ENCODE data around the gene FPR2. TPM values are rescaled to one million over a fixed set of nuclear protein-coding genes. Genes with fewer than 3 reads are reported as not detected.

FPR2 gene
- total and polyA plus RNA-seq, 2 experiments from 2014 or later: not detected

DNA sequence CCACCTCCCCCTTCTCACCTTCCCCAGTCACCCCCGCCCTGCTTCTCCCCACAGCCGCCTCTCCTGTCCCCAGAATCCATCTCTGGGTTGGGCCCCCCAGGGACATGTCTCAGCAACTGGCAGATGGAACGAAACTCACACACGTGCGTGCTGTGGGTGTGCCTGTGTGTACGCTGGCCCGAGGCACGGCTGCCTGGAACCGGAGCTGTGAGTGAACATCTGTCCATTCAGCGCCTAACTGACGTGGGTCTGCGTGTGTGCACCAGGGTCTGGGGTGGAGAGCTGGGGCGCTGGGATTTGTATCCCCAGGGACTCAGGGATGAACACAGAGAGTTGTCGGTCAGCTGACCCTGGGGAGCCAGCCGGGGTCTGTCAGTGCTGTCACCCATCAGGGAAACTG is 36.4 kb upstream of the FPR2 start:
- Histone ChIP-seq H3K4me3 (no peak overlapping the region), H4K20me1 (replicated peaks; ENCODE audit: insufficient read depth) (no peaks in the 10 kb centered on the region), H3K79me2 (replicated peaks; ENCODE audit: insufficient read depth) (no peaks in the 10 kb centered on the region), H3K9me2 (ENCODE audit: insufficient read depth) (no peaks in the 10 kb centered on the region), H3K27ac (ENCODE audit: low read depth) (no peak overlapping the region), H2AFZ (no peak overlapping the region), H3K36me3 (ENCODE audit: insufficient read depth) (no peaks in the 10 kb centered on the region), H3K27me3 (ENCODE audit: insufficient read depth) (peaks cover 23% of the 10 kb centered on the region), H3K4me2 (no peak overlapping the region), H3K4me1 (ENCODE audit: insufficient read depth) (peaks cover 12% of the 10 kb centered on the region; the same call in 1 of the 2 replicates), H3F3A (replicated peaks; ENCODE audit: low read depth) (no peaks in the 10 kb centered on the region)
- H3K4me3 Mint-ChIP-seq: no peak overlapping the region; the same call in 2 of the 3 replicates
- peaks cover 28% of the 10 kb centered on the region for H3K4me1 Mint-ChIP-seq
- ATAC-seq (no peak), DNase-seq (ENCODE audit: low spot score) (no peak)
- H3K27me3 Mint-ChIP-seq (ENCODE audit: insufficient read depth, low read depth, poor library complexity): peaks cover 21% of the 10 kb centered on the region
- no peak for TF ChIP-seq JUNB (IDR thresholded peaks at IDR 0.05; ENCODE audit: unreplicated experiment)
- no peak for TF ChIP-seq NANOG (IDR thresholded peaks at IDR 0.05; ENCODE audit: borderline replicate concordance)
- TF ChIP-seq, protein P1, sequence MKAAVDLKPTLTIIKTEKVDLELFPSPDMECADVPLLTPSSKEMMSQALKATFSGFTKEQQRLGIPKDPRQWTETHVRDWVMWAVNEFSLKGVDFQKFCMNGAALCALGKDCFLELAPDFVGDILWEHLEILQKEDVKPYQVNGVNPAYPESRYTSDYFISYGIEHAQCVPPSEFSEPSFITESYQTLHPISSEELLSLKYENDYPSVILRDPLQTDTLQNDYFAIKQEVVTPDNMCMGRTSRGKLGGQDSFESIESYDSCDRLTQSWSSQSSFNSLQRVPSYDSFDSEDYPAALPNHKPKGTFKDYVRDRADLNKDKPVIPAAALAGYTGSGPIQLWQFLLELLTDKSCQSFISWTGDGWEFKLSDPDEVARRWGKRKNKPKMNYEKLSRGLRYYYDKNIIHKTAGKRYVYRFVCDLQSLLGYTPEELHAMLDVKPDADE (IDR thresholded peaks at IDR 0.05): no peak
- no peak overlapping the region for H3K27ac Mint-ChIP-seq
- H3K36me3 Mint-ChIP-seq (ENCODE audit: low read depth): no peaks in the 10 kb centered on the region; the same call in 2 of the 3 replicates
- H3K9me3 Mint-ChIP-seq: peaks cover 10% of the 10 kb centered on the region; the same call in 2 of the 3 replicates

DNA sequence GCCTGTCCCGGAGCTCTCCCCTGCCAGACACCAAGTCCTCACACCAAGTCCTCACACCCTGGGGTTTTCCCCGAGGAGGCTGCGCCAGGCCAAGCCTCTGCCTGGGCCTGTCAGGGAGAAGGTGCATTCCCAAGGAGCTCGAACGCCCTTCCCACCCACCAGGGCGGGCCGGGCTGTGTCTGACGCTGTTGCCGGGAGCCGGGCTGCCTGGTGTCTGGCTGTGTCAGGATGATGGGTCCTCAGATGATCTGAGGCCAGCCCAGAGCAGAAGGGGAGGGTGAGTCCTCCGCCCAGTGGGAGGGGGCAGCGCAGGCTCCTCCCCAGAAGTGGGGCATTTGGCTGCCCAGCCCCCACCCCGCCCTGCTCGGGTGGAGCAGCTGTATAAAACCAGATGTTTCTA is 34.9 kb upstream of the FPR2 start:
- H3K36me3 ChIP-seq (ENCODE audit: insufficient read depth): no peaks in the 10 kb centered on the region
- H3K4me1 Mint-ChIP-seq: peaks cover 28% of the 10 kb centered on the region
- no peaks in the 10 kb centered on the region for H3F3A ChIP-seq (replicated peaks; ENCODE audit: low read depth)
- H3K4me2 ChIP-seq: no peak overlapping the region; the same call in 1 of the 2 replicates
- H2AFZ ChIP-seq: no peak overlapping the region
- H3K27me3 Mint-ChIP-seq (ENCODE audit: insufficient read depth, low read depth, poor library complexity): peaks cover 19% of the 10 kb centered on the region
- H3K4me3 ChIP-seq: no peak overlapping the region
- H3K4me3 Mint-ChIP-seq: no peak overlapping the region
- H3K4me1 ChIP-seq (ENCODE audit: insufficient read depth): peaks cover 12% of the 10 kb centered on the region; the same call in 1 of the 2 replicates
- DNase-seq (ENCODE audit: low spot score): peak; percentile 40
- no peaks in the 10 kb centered on the region for H4K20me1 ChIP-seq (replicated peaks; ENCODE audit: insufficient read depth)
- peaks cover 23% of the 10 kb centered on the region for H3K9me3 Mint-ChIP-seq
- no peak overlapping the region for H3K27ac Mint-ChIP-seq
- H3K79me2 ChIP-seq (replicated peaks; ENCODE audit: insufficient read depth): no peaks in the 10 kb centered on the region
- ATAC-seq: peak; percentile 77
- H3K27ac ChIP-seq (ENCODE audit: low read depth): no peak overlapping the region
- peaks cover 8% of the 10 kb centered on the region; the same call in 1 of the 2 replicates for H3K27me3 ChIP-seq (ENCODE audit: insufficient read depth)
- peaks cover 7% of the 10 kb centered on the region for H3K36me3 Mint-ChIP-seq (ENCODE audit: low read depth)
- no peaks in the 10 kb centered on the region for H3K9me2 ChIP-seq (ENCODE audit: insufficient read depth)
- TF ChIP-seq EZH2phosphoT487 (IDR thresholded peaks at IDR 0.05; ENCODE audit: unreplicated experiment): no peak
- no peak for TF ChIP-seq ZNF331 (CRISPR knock-in tag; IDR thresholded peaks at IDR 0.05; ENCODE audit: low read depth)
- TF ChIP-seq ZNF114 (CRISPR knock-in tag; IDR thresholded peaks at IDR 0.05): no peak
- TF ChIP-seq, protein P2, sequence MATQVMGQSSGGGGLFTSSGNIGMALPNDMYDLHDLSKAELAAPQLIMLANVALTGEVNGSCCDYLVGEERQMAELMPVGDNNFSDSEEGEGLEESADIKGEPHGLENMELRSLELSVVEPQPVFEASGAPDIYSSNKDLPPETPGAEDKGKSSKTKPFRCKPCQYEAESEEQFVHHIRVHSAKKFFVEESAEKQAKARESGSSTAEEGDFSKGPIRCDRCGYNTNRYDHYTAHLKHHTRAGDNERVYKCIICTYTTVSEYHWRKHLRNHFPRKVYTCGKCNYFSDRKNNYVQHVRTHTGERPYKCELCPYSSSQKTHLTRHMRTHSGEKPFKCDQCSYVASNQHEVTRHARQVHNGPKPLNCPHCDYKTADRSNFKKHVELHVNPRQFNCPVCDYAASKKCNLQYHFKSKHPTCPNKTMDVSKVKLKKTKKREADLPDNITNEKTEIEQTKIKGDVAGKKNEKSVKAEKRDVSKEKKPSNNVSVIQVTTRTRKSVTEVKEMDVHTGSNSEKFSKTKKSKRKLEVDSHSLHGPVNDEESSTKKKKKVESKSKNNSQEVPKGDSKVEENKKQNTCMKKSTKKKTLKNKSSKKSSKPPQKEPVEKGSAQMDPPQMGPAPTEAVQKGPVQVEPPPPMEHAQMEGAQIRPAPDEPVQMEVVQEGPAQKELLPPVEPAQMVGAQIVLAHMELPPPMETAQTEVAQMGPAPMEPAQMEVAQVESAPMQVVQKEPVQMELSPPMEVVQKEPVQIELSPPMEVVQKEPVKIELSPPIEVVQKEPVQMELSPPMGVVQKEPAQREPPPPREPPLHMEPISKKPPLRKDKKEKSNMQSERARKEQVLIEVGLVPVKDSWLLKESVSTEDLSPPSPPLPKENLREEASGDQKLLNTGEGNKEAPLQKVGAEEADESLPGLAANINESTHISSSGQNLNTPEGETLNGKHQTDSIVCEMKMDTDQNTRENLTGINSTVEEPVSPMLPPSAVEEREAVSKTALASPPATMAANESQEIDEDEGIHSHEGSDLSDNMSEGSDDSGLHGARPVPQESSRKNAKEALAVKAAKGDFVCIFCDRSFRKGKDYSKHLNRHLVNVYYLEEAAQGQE (IDR thresholded peaks at IDR 0.05; ENCODE audit: unreplicated experiment): no peak
- TF ChIP-seq EZH2 (IDR thresholded peaks at IDR 0.05; ENCODE audit: low read depth, unreplicated experiment): no peak
- no peak for TF ChIP-seq STAT1 (IDR thresholded peaks at IDR 0.05; ENCODE audit: unreplicated experiment)
- no peak for TF ChIP-seq NANOG (IDR thresholded peaks at IDR 0.05; ENCODE audit: borderline replicate concordance)
- TF ChIP-seq, protein P3, sequence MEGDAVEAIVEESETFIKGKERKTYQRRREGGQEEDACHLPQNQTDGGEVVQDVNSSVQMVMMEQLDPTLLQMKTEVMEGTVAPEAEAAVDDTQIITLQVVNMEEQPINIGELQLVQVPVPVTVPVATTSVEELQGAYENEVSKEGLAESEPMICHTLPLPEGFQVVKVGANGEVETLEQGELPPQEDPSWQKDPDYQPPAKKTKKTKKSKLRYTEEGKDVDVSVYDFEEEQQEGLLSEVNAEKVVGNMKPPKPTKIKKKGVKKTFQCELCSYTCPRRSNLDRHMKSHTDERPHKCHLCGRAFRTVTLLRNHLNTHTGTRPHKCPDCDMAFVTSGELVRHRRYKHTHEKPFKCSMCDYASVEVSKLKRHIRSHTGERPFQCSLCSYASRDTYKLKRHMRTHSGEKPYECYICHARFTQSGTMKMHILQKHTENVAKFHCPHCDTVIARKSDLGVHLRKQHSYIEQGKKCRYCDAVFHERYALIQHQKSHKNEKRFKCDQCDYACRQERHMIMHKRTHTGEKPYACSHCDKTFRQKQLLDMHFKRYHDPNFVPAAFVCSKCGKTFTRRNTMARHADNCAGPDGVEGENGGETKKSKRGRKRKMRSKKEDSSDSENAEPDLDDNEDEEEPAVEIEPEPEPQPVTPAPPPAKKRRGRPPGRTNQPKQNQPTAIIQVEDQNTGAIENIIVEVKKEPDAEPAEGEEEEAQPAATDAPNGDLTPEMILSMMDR (conservative IDR thresholded peaks at IDR 0.05; ENCODE audit: low read depth in 2 of 2): no peak
- TF ChIP-seq, protein P1 (IDR thresholded peaks at IDR 0.05): no peak
